Sigmoid colon (tissue), 4 donors: Measurements from ENCODE around the gene TOX3.

Experiments used
- EP300 ChIP-seq, 4 donors: sonication (generic); formaldehyde crosslinking; IDR thresholded peaks; one replicate each; pipeline ENCODE4 v1.6.1; 2017; ENCODE audit warnings: antibody characterized with exemption in 4 of 4
- TF ChIP-seq, protein P1 (sequence below), 4 experiments: fragments of 450-650 bp in 3 of 4; fragments of 200-600 bp in 1 of 4; IDR thresholded peaks; one replicate each; pipeline ENCODE4 v1.5.1; 2016 to 2019; ENCODE audit warnings: antibody characterized with exemption in 4 of 4, mild to moderate bottlenecking in 3 of 4, moderate library complexity in 2 of 4

DNA sequence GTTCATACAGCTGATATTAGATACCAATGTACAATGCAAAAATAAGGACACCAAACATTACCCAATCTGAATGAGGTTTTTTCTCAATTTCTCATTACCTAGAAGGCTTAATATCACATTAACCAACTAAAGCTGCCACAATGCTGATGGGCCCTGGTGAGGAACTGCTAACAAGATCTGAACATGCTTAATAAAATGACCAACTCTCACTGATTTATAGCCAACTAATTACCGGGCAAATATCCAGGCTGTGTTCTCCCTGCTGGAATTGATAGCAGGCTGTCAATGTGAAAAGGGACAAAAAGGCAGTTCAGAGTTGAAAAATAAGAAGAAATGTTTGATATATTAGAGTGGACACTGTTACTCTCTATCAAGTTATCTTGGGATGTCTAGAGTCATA lies 124.6 kb downstream of the TOX3 start:
- TF ChIP-seq, protein P1, sequence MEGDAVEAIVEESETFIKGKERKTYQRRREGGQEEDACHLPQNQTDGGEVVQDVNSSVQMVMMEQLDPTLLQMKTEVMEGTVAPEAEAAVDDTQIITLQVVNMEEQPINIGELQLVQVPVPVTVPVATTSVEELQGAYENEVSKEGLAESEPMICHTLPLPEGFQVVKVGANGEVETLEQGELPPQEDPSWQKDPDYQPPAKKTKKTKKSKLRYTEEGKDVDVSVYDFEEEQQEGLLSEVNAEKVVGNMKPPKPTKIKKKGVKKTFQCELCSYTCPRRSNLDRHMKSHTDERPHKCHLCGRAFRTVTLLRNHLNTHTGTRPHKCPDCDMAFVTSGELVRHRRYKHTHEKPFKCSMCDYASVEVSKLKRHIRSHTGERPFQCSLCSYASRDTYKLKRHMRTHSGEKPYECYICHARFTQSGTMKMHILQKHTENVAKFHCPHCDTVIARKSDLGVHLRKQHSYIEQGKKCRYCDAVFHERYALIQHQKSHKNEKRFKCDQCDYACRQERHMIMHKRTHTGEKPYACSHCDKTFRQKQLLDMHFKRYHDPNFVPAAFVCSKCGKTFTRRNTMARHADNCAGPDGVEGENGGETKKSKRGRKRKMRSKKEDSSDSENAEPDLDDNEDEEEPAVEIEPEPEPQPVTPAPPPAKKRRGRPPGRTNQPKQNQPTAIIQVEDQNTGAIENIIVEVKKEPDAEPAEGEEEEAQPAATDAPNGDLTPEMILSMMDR (IDR thresholded peaks at IDR 0.05): no peak
- TF ChIP-seq EP300 (IDR thresholded peaks at IDR 0.05): no peak
